Ovary (tissue), 3 donors: ENCODE results near the gene GRID1.

Source experiments
- CTCF ChIP-seq, 3 donors: fragments of 450-650 bp in 2 of 3; fragments of 200-600 bp in 1 of 3; IDR thresholded peaks; one replicate each; pipeline versions ENCODE4 v1.5.1 to v1.8.0; 2016 to 2022; ENCODE audit warnings: antibody characterized with exemption in 3 of 3, mild to moderate bottlenecking in 1 of 3
- EP300 ChIP-seq: sonication (generic); formaldehyde crosslinking; IDR thresholded peaks from one replicate; pipeline ENCODE4 v1.6.1; 2017; ENCODE audit warnings: antibody characterized with exemption
- POLR2A ChIP-seq: fragments of 450-650 bp; IDR thresholded peaks from one replicate; pipeline ENCODE4 v1.6.1; 2017; ENCODE audit warnings: antibody characterized with exemption, mild to moderate bottlenecking, moderate library complexity
- donor health status: DM: no; HTN: no; CAD: no.

- no peak for TF ChIP-seq CTCF (IDR thresholded peaks at IDR 0.05)
- no peak for TF ChIP-seq POLR2A
- TF ChIP-seq EP300 = no peak
Measured at GRCh38 chr10:86078639-86079035, 288.0 kb downstream of the GRID1 start.
